ENCODE data around the gene IL20RA.

Gene IL20RA

GRCh38 chr6:137045222-137045789, 541 bp upstream of the IL20RA start:
- no peak for DNase-seq (ENCODE audit: low read depth in 2 of 2)

GRCh38 chr6:137043710-137044365, 927 bp downstream of the IL20RA start:
- DNase-seq (ENCODE audit: low read depth in 2 of 2) = no peak

- DNase-seq (ENCODE audit: low read depth in 2 of 2) = no peak
These were observed 4.4 kb downstream of the IL20RA start for GRCh38 chr6:137040393-137040792.

- DNase-seq (ENCODE audit: low read depth in 2 of 2) = no peak
These were observed 5.8 kb downstream of the IL20RA start for GRCh38 chr6:137039010-137039409.

- no peak for DNase-seq (ENCODE audit: low read depth in 2 of 2)
These were observed 8.0 kb downstream of the IL20RA start for GRCh38 chr6:137036566-137037300.

- DNase-seq (ENCODE audit: low read depth in 2 of 2) = peak in 1 of 2 donors; percentile 5
These were observed 10.9 kb downstream of the IL20RA start for GRCh38 chr6:137033828-137034227.

- DNase-seq (ENCODE audit: low read depth in 2 of 2) = no peak
These were observed 13.6 kb downstream of the IL20RA start for GRCh38 chr6:137031122-137031521.

- no peak for DNase-seq (ENCODE audit: low read depth in 2 of 2)
These were observed 15.9 kb downstream of the IL20RA start for GRCh38 chr6:137028912-137029311.

- DNase-seq (ENCODE audit: low read depth in 2 of 2) = no peak
These were observed 18.7 kb downstream of the IL20RA start for GRCh38 chr6:137025786-137026730.

GRCh38 chr6:137024237-137024990, 20.4 kb downstream of the IL20RA start:
- DNase-seq (ENCODE audit: low read depth in 2 of 2) = no peak

GRCh38 chr6:137020776-137021175, 24.0 kb downstream of the IL20RA start:
- no peak for DNase-seq (ENCODE audit: low read depth in 2 of 2)

GRCh38 chr6:137019476-137020272, 25.1 kb downstream of the IL20RA start:
- no peak for DNase-seq (ENCODE audit: low read depth in 2 of 2)

GRCh38 chr6:137017081-137017480, 27.7 kb downstream of the IL20RA start:
- DNase-seq (ENCODE audit: low read depth in 2 of 2) = no peak

GRCh38 chr6:137016356-137016755, 28.4 kb downstream of the IL20RA start:
- DNase-seq (ENCODE audit: low read depth in 2 of 2) = no peak

GRCh38 chr6:137015943-137016342, 28.8 kb downstream of the IL20RA start:
- no peak for DNase-seq (ENCODE audit: low read depth in 2 of 2)

- DNase-seq (ENCODE audit: low read depth in 2 of 2) = no peak
These were observed 30.8 kb downstream of the IL20RA start for GRCh38 chr6:137013738-137014602.

- no peak for DNase-seq (ENCODE audit: low read depth in 2 of 2)
These were observed 31.7 kb downstream of the IL20RA start for GRCh38 chr6:137013031-137013430.

GRCh38 chr6:137011406-137011805, 33.4 kb downstream of the IL20RA start:
- no peak for DNase-seq (ENCODE audit: low read depth in 2 of 2)

- no peak for DNase-seq (ENCODE audit: low read depth in 2 of 2)
These were observed 34.5 kb downstream of the IL20RA start for GRCh38 chr6:137010128-137010718.

Measured in stimulated activated CD4-positive, alpha-beta T cell treated with anti-CD3 and anti-CD28 coated beads, Interleukin-1b, Interleukin-23, amount 100 ng/mL, for 1 hour (primary cell).